GM12865 (cell line): ENCODE measurements around the gene CACNA1S.

Experiments
- DNase-seq: peaks from one replicate; pipeline ENCODE4 v3.0.0; 2010; ENCODE audit warnings: low read depth
- H3K4me3 ChIP-seq: 2 replicates; pipeline ENCODE4 v1.5.1; 2011; ENCODE audit warnings: mild to moderate bottlenecking, low read depth, low read length, control low read depth
- TF ChIP-seq, protein P1 (sequence below): IDR thresholded peaks from 2 replicates; pipeline ENCODE4 v1.5.1; 2011; ENCODE audit warnings: low read length, control low read depth, low read depth, inconsistent platforms; ENCODE audit not compliant: insufficient read depth; ENCODE audit errors: missing control alignments

CACNA1S gene

DNA sequence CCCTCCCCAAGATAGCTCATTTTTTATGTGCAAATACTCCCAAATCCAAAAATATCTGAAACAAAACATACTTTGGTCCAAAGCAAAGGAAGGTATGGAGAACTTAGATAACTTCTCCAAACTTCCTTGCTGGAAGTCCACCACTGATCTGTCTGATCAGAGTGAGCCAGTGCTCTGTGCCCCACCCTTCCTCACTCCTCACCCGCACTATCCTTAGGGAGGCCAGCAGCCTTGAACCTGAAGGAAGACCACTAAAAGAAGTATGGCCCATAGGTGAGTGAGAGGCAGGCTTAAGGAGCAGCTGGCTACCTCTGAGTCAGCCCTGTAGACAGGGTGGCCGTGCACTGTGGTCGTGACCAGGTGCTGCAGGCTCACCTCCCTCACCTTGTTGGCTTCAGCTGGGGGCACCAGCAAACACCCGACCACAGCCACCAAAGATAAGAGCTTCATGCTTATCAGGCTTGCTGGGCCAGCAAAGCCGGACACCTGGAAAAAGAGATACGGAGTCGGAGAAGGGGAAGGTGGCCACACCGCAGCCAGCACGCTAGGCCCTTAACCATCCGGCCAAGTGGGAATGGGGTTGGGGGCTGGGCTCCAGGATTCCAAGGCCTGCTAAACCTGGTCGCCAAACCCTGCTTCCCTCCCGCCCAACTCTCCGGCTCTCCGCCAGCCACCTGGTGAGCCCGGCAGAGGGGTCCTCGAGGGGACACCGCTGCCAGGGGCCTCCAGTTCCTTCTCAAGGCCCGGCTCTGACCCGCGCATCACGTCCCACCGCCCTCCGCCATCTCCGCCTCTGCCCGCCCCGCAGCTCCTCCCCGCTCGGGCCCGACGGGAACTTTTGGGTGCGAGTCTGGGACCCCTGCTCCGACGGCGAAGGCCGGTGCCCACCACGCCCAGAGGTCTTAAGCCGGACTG is 41.5 kb upstream of the CACNA1S start:
- TF ChIP-seq, protein P1, sequence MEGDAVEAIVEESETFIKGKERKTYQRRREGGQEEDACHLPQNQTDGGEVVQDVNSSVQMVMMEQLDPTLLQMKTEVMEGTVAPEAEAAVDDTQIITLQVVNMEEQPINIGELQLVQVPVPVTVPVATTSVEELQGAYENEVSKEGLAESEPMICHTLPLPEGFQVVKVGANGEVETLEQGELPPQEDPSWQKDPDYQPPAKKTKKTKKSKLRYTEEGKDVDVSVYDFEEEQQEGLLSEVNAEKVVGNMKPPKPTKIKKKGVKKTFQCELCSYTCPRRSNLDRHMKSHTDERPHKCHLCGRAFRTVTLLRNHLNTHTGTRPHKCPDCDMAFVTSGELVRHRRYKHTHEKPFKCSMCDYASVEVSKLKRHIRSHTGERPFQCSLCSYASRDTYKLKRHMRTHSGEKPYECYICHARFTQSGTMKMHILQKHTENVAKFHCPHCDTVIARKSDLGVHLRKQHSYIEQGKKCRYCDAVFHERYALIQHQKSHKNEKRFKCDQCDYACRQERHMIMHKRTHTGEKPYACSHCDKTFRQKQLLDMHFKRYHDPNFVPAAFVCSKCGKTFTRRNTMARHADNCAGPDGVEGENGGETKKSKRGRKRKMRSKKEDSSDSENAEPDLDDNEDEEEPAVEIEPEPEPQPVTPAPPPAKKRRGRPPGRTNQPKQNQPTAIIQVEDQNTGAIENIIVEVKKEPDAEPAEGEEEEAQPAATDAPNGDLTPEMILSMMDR = no peak
- H3K4me3 ChIP-seq = peak overlapping the region; percentile 89
- peak; percentile 4 for DNase-seq

DNA sequence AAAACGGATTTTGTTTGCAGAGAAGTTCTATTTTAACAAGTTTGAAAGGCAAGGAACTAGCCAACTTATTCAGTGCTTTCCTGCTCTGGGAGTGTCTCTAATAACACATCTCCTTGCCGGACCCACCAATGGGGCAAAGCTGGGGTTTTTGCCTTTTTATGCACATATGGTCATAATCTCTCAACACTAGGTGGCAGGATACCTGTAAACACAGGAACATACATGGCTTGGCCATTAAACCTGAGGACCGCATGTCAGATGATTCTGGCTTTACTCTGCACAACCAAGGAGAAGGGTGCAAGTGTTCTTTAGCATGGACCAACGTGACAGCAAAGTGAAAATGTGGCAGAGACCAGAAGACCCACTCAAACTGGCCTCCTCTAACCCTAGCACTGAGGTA is 37.2 kb upstream of the CACNA1S start:
- DNase-seq = peak; percentile 52
- no peak overlapping the region for H3K4me3 ChIP-seq
- TF ChIP-seq, protein P1 = peak; percentile 48

DNA sequence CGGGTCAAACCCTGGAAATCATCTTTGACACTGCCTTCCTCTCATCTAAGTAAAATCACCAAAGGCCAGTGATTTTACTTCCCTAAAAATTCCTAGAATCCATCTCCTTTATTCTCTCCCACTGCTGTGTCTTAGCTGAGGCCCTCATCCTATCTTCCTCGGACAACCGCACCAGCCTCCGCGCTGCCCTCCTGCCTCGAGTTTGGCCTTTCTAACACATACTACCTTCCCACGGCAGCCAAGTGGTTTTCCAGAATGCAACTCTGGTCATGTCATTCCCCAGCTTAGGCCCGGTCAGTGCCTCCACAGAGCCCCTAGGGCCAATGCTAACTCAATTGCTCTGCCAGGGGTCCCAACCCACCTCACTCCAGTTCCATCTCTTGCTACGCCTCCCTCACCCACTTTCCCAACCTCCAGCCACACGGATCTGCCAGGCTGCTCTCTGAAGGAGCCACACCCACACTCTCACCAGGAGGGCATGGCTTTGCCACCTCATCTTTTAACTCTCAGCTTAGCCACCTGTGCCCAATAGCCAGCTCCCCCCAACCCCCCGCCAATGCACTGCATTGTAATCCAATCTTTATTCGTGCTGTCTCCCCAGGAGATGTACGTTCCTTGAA is 35.3 kb upstream of the CACNA1S start:
- DNase-seq = no peak

DNA sequence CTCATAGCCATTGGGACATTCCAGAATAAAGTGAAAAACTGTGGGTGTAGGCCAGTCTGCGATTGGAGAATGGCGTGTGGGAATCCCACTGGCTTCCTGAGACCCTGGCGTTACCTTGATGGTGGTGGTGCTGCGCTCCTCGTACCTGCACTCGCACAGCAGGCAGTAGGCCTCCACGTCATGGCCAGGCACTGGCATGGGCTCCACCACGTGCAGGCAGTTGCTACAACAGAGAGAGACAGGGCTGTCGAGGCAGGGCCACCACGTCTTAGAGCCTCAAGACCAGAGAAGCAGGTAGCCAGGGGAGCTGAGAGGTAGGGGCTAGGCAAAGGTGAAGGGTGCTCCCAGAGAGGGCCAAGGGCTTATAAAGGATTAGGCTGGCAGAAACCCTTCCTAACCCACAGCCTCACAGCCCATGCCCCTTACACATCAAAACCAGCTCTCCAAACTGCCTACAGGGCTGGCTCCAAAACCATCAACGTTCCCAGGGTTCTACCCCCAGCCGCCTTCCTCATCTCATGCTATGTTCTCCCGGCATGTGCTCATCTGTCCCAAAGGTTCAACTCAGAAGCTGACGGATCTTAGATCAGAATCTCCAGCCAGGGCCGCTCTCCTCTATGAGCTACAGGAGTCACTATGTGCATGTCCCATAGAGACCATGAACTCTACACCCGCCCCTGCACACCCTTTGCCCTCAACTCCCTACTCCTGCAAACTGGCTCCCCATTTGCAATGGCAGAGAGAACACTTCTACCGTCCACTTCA is 34.6 kb upstream of the CACNA1S start:
- no peak for DNase-seq
- TF ChIP-seq, protein P1 = no peak
- no peak overlapping the region for H3K4me3 ChIP-seq

More for the DNA sequence above, 35.3 kb upstream of the CACNA1S start:
- TF ChIP-seq, protein P1 = no peak
- no peak overlapping the region for H3K4me3 ChIP-seq

DNA sequence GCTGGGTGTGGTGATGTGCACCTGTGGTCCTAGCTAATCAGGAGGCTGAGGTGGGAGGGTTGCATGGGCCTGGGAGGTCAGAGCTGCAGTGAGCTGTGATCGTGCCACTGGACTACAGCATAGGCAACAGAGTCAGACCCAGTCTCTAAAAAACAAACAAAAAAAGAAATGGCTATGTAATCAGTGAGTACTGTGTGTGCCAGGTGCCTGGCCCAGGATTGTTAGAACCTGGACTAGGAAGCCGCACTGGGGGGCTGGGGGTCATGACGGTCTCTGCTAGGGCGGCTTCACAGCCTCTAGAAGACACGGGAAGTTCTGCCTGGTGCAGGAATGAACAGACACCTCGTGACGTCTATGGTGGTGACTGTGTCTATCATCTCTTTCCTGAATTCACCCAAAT is 33.6 kb upstream of the CACNA1S start:
- H3K4me3 ChIP-seq = no peak overlapping the region
- TF ChIP-seq, protein P1 = no peak
- DNase-seq = no peak

- H3K4me3 ChIP-seq = no peak overlapping the region
- TF ChIP-seq, protein P1 = no peak
- DNase-seq = no peak
Measured at GRCh38 chr1:201145132-201145531, 32.9 kb upstream of the CACNA1S start.
